ENCODE results near the gene MYO7A.
A peak's percentile ranks its signal among the peaks of the same experiment; 100 is the strongest.

Gene MYO7A

GRCh38 chr11:77112641-77113381 lies 15.2 kb upstream of the MYO7A start:
- no peak for DNase-seq (ENCODE audit: low spot score)

GRCh38 chr11:77113382-77114088 lies 14.5 kb upstream of the MYO7A start:
- DNase-seq (ENCODE audit: low spot score): no peak

GRCh38 chr11:77114089-77114463 lies 14.0 kb upstream of the MYO7A start:
- no peak for DNase-seq (ENCODE audit: low spot score)

- DNase-seq (ENCODE audit: low spot score): no peak
Measured at GRCh38 chr11:77115181-77115611, 12.8 kb upstream of the MYO7A start.

- DNase-seq (ENCODE audit: low spot score): no peak
Measured at GRCh38 chr11:77115956-77116355, 12.1 kb upstream of the MYO7A start.

- DNase-seq (ENCODE audit: low spot score): no peak
Measured at GRCh38 chr11:77117492-77117891, 10.6 kb upstream of the MYO7A start.

- DNase-seq (ENCODE audit: low spot score): no peak
Measured at GRCh38 chr11:77118086-77118485, 10.0 kb upstream of the MYO7A start.

GRCh38 chr11:77118971-77119370 lies 9.1 kb upstream of the MYO7A start:
- no peak for DNase-seq (ENCODE audit: low spot score)

- no peak for DNase-seq (ENCODE audit: low spot score)
Measured at GRCh38 chr11:77119531-77119936, 8.5 kb upstream of the MYO7A start.

- no peak for DNase-seq (ENCODE audit: low spot score)
Measured at GRCh38 chr11:77120571-77120970, 7.5 kb upstream of the MYO7A start.

GRCh38 chr11:77121096-77121640 lies 6.9 kb upstream of the MYO7A start:
- DNase-seq (ENCODE audit: low spot score): no peak

GRCh38 chr11:77121876-77122575 lies 6.0 kb upstream of the MYO7A start:
- DNase-seq (ENCODE audit: low spot score): no peak

- DNase-seq (ENCODE audit: low spot score): no peak
Measured at GRCh38 chr11:77122576-77123212, 5.4 kb upstream of the MYO7A start.

GRCh38 chr11:77123591-77123990 lies 4.5 kb upstream of the MYO7A start:
- DNase-seq (ENCODE audit: low spot score): no peak

- DNase-seq (ENCODE audit: low spot score): no peak
Measured at GRCh38 chr11:77124041-77124440, 4.0 kb upstream of the MYO7A start.

- DNase-seq (ENCODE audit: low spot score): no peak
Measured at GRCh38 chr11:77124488-77124887, 3.6 kb upstream of the MYO7A start.

- no peak for DNase-seq (ENCODE audit: low spot score)
Measured at GRCh38 chr11:77125191-77125590, 2.9 kb upstream of the MYO7A start.

GRCh38 chr11:77125695-77126094 lies 2.4 kb upstream of the MYO7A start:
- DNase-seq (ENCODE audit: low spot score): no peak

- no peak for DNase-seq (ENCODE audit: low spot score)
Measured at GRCh38 chr11:77126156-77126775, 1.8 kb upstream of the MYO7A start.

GRCh38 chr11:77126861-77127234 lies 1.2 kb upstream of the MYO7A start:
- no peak for DNase-seq (ENCODE audit: low spot score)

GRCh38 chr11:77127235-77127911 lies 673 bp upstream of the MYO7A start:
- DNase-seq (ENCODE audit: low spot score): peak; percentile 37

Data from CD4-positive, alpha-beta T cell treated with Interleukin-6 at 100 ng/mL for 8 hours (primary cell).